HepG2 (cell line): ENCODE results near the gene TCAIM. TPM values are rescaled to one million over a fixed set of nuclear protein-coding genes. Genes with fewer than 3 reads are reported as not detected.

Experiments used
- ATF6 ChIP-seq: sonication (generic); formaldehyde crosslinking; conservative IDR thresholded peaks from 2 replicates; pipeline ENCODE4 v1.4.0; 2020; ENCODE audit warnings: missing genetic modification reagents
- FOXA3 ChIP-seq: IDR thresholded peaks from 2 replicates; pipeline ENCODE4 v1.6.1; 2016; ENCODE audit warnings: missing genetic modification reagents, missing compliant biosample characterization
- HOMEZ ChIP-seq: IDR thresholded peaks from 2 replicates; pipeline ENCODE4 v1.6.1; 2016; ENCODE audit warnings: low read depth
- NCOA1 ChIP-seq: sonication (generic); formaldehyde crosslinking; IDR thresholded peaks from 2 replicates; pipeline ENCODE4 v1.9.0; 2021; ENCODE audit warnings: missing genetic modification reagents
- NFYB ChIP-seq: sonication (generic); formaldehyde crosslinking; IDR thresholded peaks from 2 replicates; pipeline ENCODE4 v1.4.0; 2020; ENCODE audit warnings: missing genetic modification reagents
- PBX3 ChIP-seq: sonication (generic); formaldehyde crosslinking; IDR thresholded peaks from 2 replicates; pipeline ENCODE4 v1.8.1; 2023; ENCODE audit warnings: missing genetic modification reagents, inconsistent platforms, borderline replicate concordance
- SYNCRIP ChIP-seq: fragments of 200-400 bp; formaldehyde crosslinking; IDR thresholded peaks from 2 replicates; pipeline ENCODE4 v1.6.1; 2018; ENCODE audit warnings: mild to moderate bottlenecking, low read depth, low read length; ENCODE audit not compliant: insufficient read depth
- TBL1XR1 ChIP-seq: fragments of 150-350 bp; IDR thresholded peaks from 2 replicates; pipeline ENCODE4 v1.6.1; 2014; ENCODE audit warnings: borderline replicate concordance, low read length; ENCODE audit not compliant: partially characterized antibody
- TEF ChIP-seq: sonication (generic); formaldehyde crosslinking; IDR thresholded peaks from 2 replicates; pipeline ENCODE4 v1.5.0; 2020; ENCODE audit warnings: missing genetic modification reagents
- XRCC5 ChIP-seq: fragments of 200-400 bp; formaldehyde crosslinking; optimal IDR thresholded peaks from 2 replicates; pipeline ENCODE3; 2017; ENCODE audit warnings: mild to moderate bottlenecking, low read length
- ZFP36 ChIP-seq: fragments of 150-350 bp; IDR thresholded peaks from 2 replicates; pipeline ENCODE4 v1.6.1; 2018; ENCODE audit warnings: borderline replicate concordance, low read length, low read depth; ENCODE audit not compliant: partially characterized antibody
- ZNF343 ChIP-seq: sonication (generic); formaldehyde crosslinking; IDR thresholded peaks from 2 replicates; pipeline ENCODE4 v1.4.0; 2020; ENCODE audit warnings: mild to moderate bottlenecking, missing genetic modification reagents
- ZNF564 ChIP-seq: sonication (generic); formaldehyde crosslinking; IDR thresholded peaks from 2 replicates; pipeline ENCODE4 v1.8.1; 2023; ENCODE audit warnings: mild to moderate bottlenecking, missing genetic modification reagents
- ZNF672 ChIP-seq: sonication (generic); formaldehyde crosslinking; IDR thresholded peaks from 2 replicates; pipeline ENCODE4 v1.8.1; 2022; ENCODE audit warnings: missing genetic modification reagents
- ZNF770 ChIP-seq: sonication (generic); formaldehyde crosslinking; IDR thresholded peaks from 2 replicates; pipeline ENCODE4 v1.5.0; 2020; ENCODE audit warnings: mild to moderate bottlenecking, missing genetic modification reagents
- ZSCAN5A ChIP-seq: sonication (generic); formaldehyde crosslinking; IDR thresholded peaks from 2 replicates; pipeline ENCODE4 v1.8.0; 2022; ENCODE audit warnings: mild to moderate bottlenecking, missing genetic modification reagents, borderline replicate concordance
- ZXDC ChIP-seq: sonication (generic); formaldehyde crosslinking; IDR thresholded peaks from 2 replicates; pipeline ENCODE4 v1.5.0; 2020; ENCODE audit warnings: mild to moderate bottlenecking, missing genetic modification reagents
- polyA plus RNA-seq, 8 experiments: library from polyadenylated mRNA; depleted of rRNA in 3 of 8; stranded (reverse) in 7 of 8; unstranded in 1 of 8; fragments of >200 nt; fragmentation: Illumina TruSeq in 4 of 8; extraction: Trizol in 4 of 8; gene quantifications; 2 replicates each; pipeline versions ENCODE4 v1.2.1 to v1.2.3, GENCODE V29; 2011 to 2016; ENCODE audit warnings: low read depth in 4 of 8, missing spikeins in 1 of 8, mixed read lengths in 1 of 8; ENCODE audit not compliant: insufficient read depth in 1 of 8
- total RNA-seq, 5 experiments: library from RNA; depleted of rRNA; stranded (reverse); fragments of >200 nt; fragmentation: Illumina TruSeq; extraction: Trizol; gene quantifications; 2 replicates each; pipeline ENCODE4 v1.2.3, GENCODE V29; 2016; ENCODE audit warnings: low read depth in 1 of 5

The TCAIM gene
- total and polyA plus RNA-seq, 2 of the 13 experiments (the other 11 are each of a cell fraction or from before 2014, with no cell fraction given): 16.9 to 22.6 TPM

- TF ChIP-seq ZFP36 (no peak), ZXDC (no peak), ZNF672 (CRISPR knock-in tag) (no peak), ZSCAN5A (no peak), ZNF564 (0 out of 2 replicates have a peak, but pooled peaks have one; percentile 47), ZNF770 (CRISPR knock-in tag) (peak; percentile 83; the same call in 1 of the 2 replicates), NFYB (CRISPR knock-in tag) (no peak), PBX3 (CRISPR knock-in tag) (no peak), HOMEZ (peak; percentile 92), TEF (CRISPR knock-in tag) (no peak), FOXA3 (peak; percentile 86), SYNCRIP (no peak), NCOA1 (CRISPR knock-in tag) (peak; percentile 78; the same call in 1 of the 2 replicates), ZNF343 (CRISPR knock-in tag) (no peak), XRCC5 (no peak), TBL1XR1 (peak; percentile 66), ATF6 (CRISPR knock-in tag) (no peak)
Measured at GRCh38 chr3:44359146-44359751, 20.7 kb downstream of the TCAIM start (continued).
